H9 (cell line): ENCODE measurements around the gene KLHL18. TPM values are rescaled to one million over a fixed set of nuclear protein-coding genes. Genes with fewer than 3 reads are reported as not detected.

ENCODE experiments used
- DNase-seq: peaks from one replicate; pipeline ENCODE4 v3.0.0-alpha.2; 2017
- H2AFZ ChIP-seq: one replicate; pipeline ENCODE4 v1.6.1; 2013; ENCODE audit warnings: mild to moderate bottlenecking, low read length, control low read depth, moderate library complexity
- H2AK5ac ChIP-seq: 2 replicates; pipeline ENCODE4 v1.6.1; 2013; ENCODE audit warnings: low read length, control low read depth, mixed read lengths; ENCODE audit not compliant: insufficient read length
- H2BK120ac ChIP-seq: one replicate; pipeline ENCODE4 v1.6.1; 2013; ENCODE audit warnings: low read depth, mild to moderate bottlenecking, low read length, control low read depth, inconsistent platforms; ENCODE audit not compliant: poor library complexity, severe bottlenecking
- H2BK12ac ChIP-seq: 2 replicates; pipeline ENCODE4 v1.6.1; 2013; ENCODE audit warnings: low read length, control low read depth, mixed read lengths, low read depth; ENCODE audit not compliant: insufficient read length
- H2BK15ac ChIP-seq: 2 replicates; pipeline ENCODE4 v1.6.1; 2013; ENCODE audit warnings: low read depth, low read length, control low read depth
- H2BK20ac ChIP-seq: one replicate; pipeline ENCODE4 v1.6.1; 2013; ENCODE audit warnings: low read depth, mild to moderate bottlenecking, low read length, control low read depth, inconsistent platforms; ENCODE audit not compliant: poor library complexity, severe bottlenecking
- H2BK5ac ChIP-seq: 2 replicates; pipeline ENCODE4 v1.6.1; 2013; ENCODE audit warnings: low read length, control low read depth, mixed read lengths; ENCODE audit not compliant: insufficient read length
- H3K14ac ChIP-seq: 2 replicates; pipeline ENCODE4 v1.6.1; 2013; ENCODE audit warnings: low read length, control low read depth; ENCODE audit not compliant: insufficient read depth
- H3K18ac ChIP-seq: 2 replicates; pipeline ENCODE4 v1.6.1; 2013; ENCODE audit warnings: low read depth, mild to moderate bottlenecking, mixed read lengths, low read length, control low read depth; ENCODE audit not compliant: insufficient read length
- H3K23ac ChIP-seq: 2 replicates; pipeline ENCODE4 v1.6.1; 2013; ENCODE audit warnings: low read length, control low read depth, mixed read lengths, low read depth; ENCODE audit not compliant: insufficient read length
- H3K23me2 ChIP-seq: 2 replicates; pipeline ENCODE4 v1.6.1; 2013; ENCODE audit warnings: low read depth, mild to moderate bottlenecking, mixed read lengths, low read length, control low read depth; ENCODE audit not compliant: insufficient read length, poor library complexity, severe bottlenecking
- H3K27ac ChIP-seq: 2 replicates; pipeline ENCODE4 v1.5.1; 2013; ENCODE audit warnings: low read length, control low read depth, mixed read lengths, low read depth; ENCODE audit not compliant: insufficient read length
- H3K27me3 ChIP-seq: 2 replicates; pipeline ENCODE4 v1.6.1; 2013; ENCODE audit warnings: low read length, control low read depth, inconsistent platforms; ENCODE audit not compliant: insufficient read depth
- H3K4ac ChIP-seq: 2 replicates; pipeline ENCODE4 v1.6.1; 2013; ENCODE audit warnings: low read depth, mild to moderate bottlenecking, control low read depth, inconsistent platforms, low read length, moderate library complexity
- H3K4me1 ChIP-seq: 2 replicates; pipeline ENCODE4 v1.6.1; 2013; ENCODE audit warnings: low read length, control low read depth, inconsistent platforms; ENCODE audit not compliant: insufficient read depth
- H3K4me2 ChIP-seq: 2 replicates; pipeline ENCODE4 v1.6.1; 2013; ENCODE audit warnings: low read length, control low read depth, mixed read lengths; ENCODE audit not compliant: insufficient read length, insufficient read depth
- H3K56ac ChIP-seq: 2 replicates; pipeline ENCODE4 v1.6.1; 2013; ENCODE audit warnings: low read depth, mild to moderate bottlenecking, mixed read lengths, low read length, control low read depth; ENCODE audit not compliant: insufficient read length
- H3K79me1 ChIP-seq: 2 replicates; pipeline ENCODE4 v1.6.1; 2013; ENCODE audit warnings: low read depth, mild to moderate bottlenecking, moderate library complexity, low read length, control low read depth, inconsistent platforms; ENCODE audit not compliant: insufficient read depth, poor library complexity, severe bottlenecking
- H3K79me2 ChIP-seq: 2 replicates; pipeline ENCODE4 v1.6.1; 2013; ENCODE audit warnings: low read length, control low read depth, inconsistent platforms; ENCODE audit not compliant: insufficient read depth
- H3K9ac ChIP-seq: 2 replicates; pipeline ENCODE4 v1.6.1; 2013; ENCODE audit warnings: low read length, control low read depth, mixed read lengths; ENCODE audit not compliant: insufficient read length; ENCODE audit errors: extremely low read depth
- H3K9me3 ChIP-seq: one replicate; pipeline ENCODE4 v1.6.1; 2013; ENCODE audit warnings: low read depth, low read length, inconsistent platforms; ENCODE audit not compliant: control insufficient read depth
- H3T11ph ChIP-seq: one replicate; pipeline ENCODE4 v1.6.1; 2013; ENCODE audit warnings: mild to moderate bottlenecking, low read length, control low read depth, inconsistent platforms
- H4K20me1 ChIP-seq: one replicate; pipeline ENCODE4 v1.6.1; 2013; ENCODE audit not compliant: control insufficient read depth, insufficient read length, insufficient read depth
- H4K5ac ChIP-seq: 2 replicates; pipeline ENCODE4 v1.6.1; 2013; ENCODE audit warnings: low read depth, mild to moderate bottlenecking, mixed read lengths, low read length, control low read depth; ENCODE audit not compliant: insufficient read length
- H4K8ac ChIP-seq: replicated peaks from 2 replicates; pipeline ENCODE4 v1.6.1; 2013; ENCODE audit warnings: low read length, control low read depth, mixed read lengths, low read depth; ENCODE audit not compliant: insufficient read length
- H4K91ac ChIP-seq: 2 replicates; pipeline ENCODE4 v1.6.1; 2013; ENCODE audit warnings: low read depth, mild to moderate bottlenecking, moderate library complexity, mixed read lengths, low read length, control low read depth; ENCODE audit not compliant: insufficient read length
- H3K27ac Mint-ChIP-seq, 3 experiments: 2 replicates in 2 of 3; 3 replicates in 1 of 3; pipeline ENCODE4 v1.8.0; 2020 to 2021; ENCODE audit warnings: mixed read lengths in 3 of 3, mild to moderate bottlenecking in 1 of 3, moderate library complexity in 1 of 3
- H3K27me3 Mint-ChIP-seq: 2 replicates; pipeline ENCODE4 v1.8.0; 2021; ENCODE audit warnings: low read depth, mild to moderate bottlenecking, moderate library complexity, mixed read lengths
- H3K36me3 Mint-ChIP-seq, 3 experiments: 2 replicates in 2 of 3; 3 replicates in 1 of 3; pipeline ENCODE4 v1.8.0; 2020 to 2021; ENCODE audit warnings: low read depth in 3 of 3, mixed read lengths in 3 of 3; ENCODE audit not compliant: insufficient read depth in 1 of 3
- H3K4me1 Mint-ChIP-seq, 2 experiments: 2 replicates each; pipeline ENCODE4 v1.8.0; 2020; ENCODE audit warnings: mixed read lengths in 2 of 2
- H3K4me3 Mint-ChIP-seq, 2 experiments: 2 replicates in 1 of 2; 3 replicates in 1 of 2; pipeline ENCODE4 v1.8.0; 2020 to 2021; ENCODE audit warnings: mild to moderate bottlenecking in 2 of 2, mixed read lengths in 2 of 2, moderate library complexity in 1 of 2
- H3K9me3 Mint-ChIP-seq, 2 experiments: 2 replicates in 1 of 2; 3 replicates in 1 of 2; pipeline ENCODE4 v1.8.0; 2020; ENCODE audit warnings: mild to moderate bottlenecking in 2 of 2, mixed read lengths in 2 of 2, moderate library complexity in 1 of 2
- WGBS: extraction: QIAGEN DNeasy Blood & Tissue Kit; methylation state at CpG from one replicate; pipeline ENCODE4 v1.1.7; 2013; ENCODE audit warnings: missing lambda C conversion rate, low lambda C conversion rate, mixed read lengths; ENCODE audit not compliant: insufficient read length; ENCODE audit errors: extremely low coverage; 5-methylcytosine and 5-hydroxymethylcytosine counted together
- total RNA-seq: library from RNA; stranded (reverse); gene quantifications from 2 replicates; pipeline ENCODE4 v1.2.1, GENCODE V29; 2021
- TF ChIP-seq, protein P1 (sequence below): fragments of 200-600 bp; sonication (generic); conservative IDR thresholded peaks from 3 replicates; pipeline ENCODE4 v1.8.0; 2021; ENCODE audit warnings: antibody characterized with exemption, mild to moderate bottlenecking

The KLHL18 gene
- total RNA-seq, 1 experiment from 2014 or later = 55.3 TPM

DNA sequence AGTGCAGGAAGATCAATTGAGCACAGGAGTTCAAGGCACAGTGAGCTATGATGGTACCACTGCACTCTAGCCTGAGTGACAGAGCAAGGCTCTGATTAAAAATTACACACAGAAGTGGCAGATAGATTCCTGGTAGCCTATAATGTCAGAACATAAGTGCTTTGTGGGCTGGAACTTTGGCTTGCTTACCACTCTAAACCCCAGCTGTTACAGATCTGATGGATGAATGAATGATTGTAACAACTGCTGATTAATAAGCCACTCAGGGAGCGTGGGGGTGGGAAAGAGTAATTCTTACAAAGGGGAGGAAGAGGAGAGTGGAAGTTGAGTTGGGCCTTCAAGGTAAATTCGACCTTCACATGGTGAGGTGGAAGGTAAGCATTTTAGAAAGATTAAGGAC lies 57.2 kb downstream of the KLHL18 start:
- H3K27me3 Mint-ChIP-seq = no peaks in the 10 kb centered on the region
- TF ChIP-seq, protein P1, sequence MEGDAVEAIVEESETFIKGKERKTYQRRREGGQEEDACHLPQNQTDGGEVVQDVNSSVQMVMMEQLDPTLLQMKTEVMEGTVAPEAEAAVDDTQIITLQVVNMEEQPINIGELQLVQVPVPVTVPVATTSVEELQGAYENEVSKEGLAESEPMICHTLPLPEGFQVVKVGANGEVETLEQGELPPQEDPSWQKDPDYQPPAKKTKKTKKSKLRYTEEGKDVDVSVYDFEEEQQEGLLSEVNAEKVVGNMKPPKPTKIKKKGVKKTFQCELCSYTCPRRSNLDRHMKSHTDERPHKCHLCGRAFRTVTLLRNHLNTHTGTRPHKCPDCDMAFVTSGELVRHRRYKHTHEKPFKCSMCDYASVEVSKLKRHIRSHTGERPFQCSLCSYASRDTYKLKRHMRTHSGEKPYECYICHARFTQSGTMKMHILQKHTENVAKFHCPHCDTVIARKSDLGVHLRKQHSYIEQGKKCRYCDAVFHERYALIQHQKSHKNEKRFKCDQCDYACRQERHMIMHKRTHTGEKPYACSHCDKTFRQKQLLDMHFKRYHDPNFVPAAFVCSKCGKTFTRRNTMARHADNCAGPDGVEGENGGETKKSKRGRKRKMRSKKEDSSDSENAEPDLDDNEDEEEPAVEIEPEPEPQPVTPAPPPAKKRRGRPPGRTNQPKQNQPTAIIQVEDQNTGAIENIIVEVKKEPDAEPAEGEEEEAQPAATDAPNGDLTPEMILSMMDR = no peak
- Histone ChIP-seq H2BK5ac (no peak overlapping the region), H3K27ac (no peak overlapping the region), H2BK15ac (no peak overlapping the region), H3K9ac (no peak overlapping the region), H2AFZ (no peak overlapping the region), H4K8ac (no peak overlapping the region), H2AK5ac (no peak overlapping the region), H3K4me2 (no peak overlapping the region), H4K91ac (no peak overlapping the region), H4K5ac (no peak overlapping the region), H3K23me2 (no peaks in the 10 kb centered on the region), H3K79me2 (no peaks in the 10 kb centered on the region), H3K18ac (no peak overlapping the region), H2BK12ac (no peak overlapping the region), H3K9me3 (no peaks in the 10 kb centered on the region), H3K4me1 (no peaks in the 10 kb centered on the region), H3K27me3 (no peaks in the 10 kb centered on the region), H3K56ac (no peak overlapping the region), H4K20me1 (peaks cover 2% of the 10 kb centered on the region), H3T11ph (no peak overlapping the region), H3K23ac (no peak overlapping the region), H3K14ac (no peak overlapping the region), H3K4ac (no peak overlapping the region), H2BK20ac (no peak overlapping the region), H2BK120ac (no peak overlapping the region), H3K79me1 (no peaks in the 10 kb centered on the region)
- DNase-seq = no peak
- H3K9me3 Mint-ChIP-seq = no peaks in the 10 kb centered on the region
- H3K4me3 Mint-ChIP-seq = no peak overlapping the region
- WGBS = no CpG with 5 or more reads among the region's 2 CpGs
- peaks cover 54 to 80% (median 60%) of the 10 kb centered on the region in 3 experiments; a peak in 6 of 7 replicates for H3K36me3 Mint-ChIP-seq
- no peaks in the 10 kb centered on the region for H3K4me1 Mint-ChIP-seq
- H3K27ac Mint-ChIP-seq = no peak overlapping the region; a peak in 1 of 7 replicates
